Measurements from ENCODE around the gene DDIAS.

The DDIAS gene

DNA sequence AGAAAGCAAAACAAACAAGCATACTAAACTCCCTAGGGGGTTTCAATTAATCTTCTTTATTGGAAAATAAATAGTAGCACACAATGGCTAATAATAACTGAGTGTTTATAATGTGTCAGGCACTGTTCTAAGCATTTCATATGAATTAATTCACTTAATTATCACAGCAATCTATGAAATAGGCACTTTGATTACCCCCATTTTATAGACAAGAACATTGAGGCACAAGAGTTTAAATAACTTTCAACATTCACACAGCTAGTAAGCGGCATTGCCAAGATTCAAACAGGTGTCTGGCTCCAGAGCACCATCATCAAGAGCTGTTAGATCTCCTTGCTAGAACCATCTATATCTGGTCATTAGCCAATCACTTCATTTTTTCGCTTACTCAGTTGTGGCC, 44.4 kb upstream of the DDIAS start:
- no peaks in the 10 kb centered on the region for H3K4me1 ChIP-seq (ENCODE audit: insufficient read depth, low read length, poor library complexity, severe bottlenecking)
- TF ChIP-seq CTCF (conservative IDR thresholded peaks at IDR 0.05; ENCODE audit: low read length) (no peak), EZH2phosphoT487 (IDR thresholded peaks at IDR 0.05; ENCODE audit: borderline replicate concordance) (no peak)

DNA sequence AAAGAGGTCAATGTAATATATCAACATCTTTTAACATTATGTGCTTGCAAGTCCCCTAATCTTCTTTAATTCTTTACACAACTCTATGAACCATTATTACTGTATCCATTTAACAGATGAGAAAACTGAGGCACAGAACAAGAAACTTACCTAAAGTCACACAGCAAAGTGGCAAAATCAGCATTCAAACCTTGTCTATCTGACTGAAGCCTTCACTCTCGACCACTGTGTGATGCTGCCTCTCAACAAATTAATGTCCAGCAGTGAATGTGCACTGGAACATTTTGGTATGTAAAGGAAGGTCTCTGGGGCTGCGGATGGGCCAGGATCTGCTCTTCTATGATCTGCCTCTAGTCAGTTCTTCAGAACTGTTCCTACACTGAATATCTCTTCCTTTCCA, 43.4 kb upstream of the DDIAS start:
- H2AFZ ChIP-seq (ENCODE audit: low read length), result no peak overlapping the region

More for the DNA sequence above, 44.4 kb upstream of the DDIAS start:
- Histone ChIP-seq H2AFZ (ENCODE audit: low read length) (no peak overlapping the region), H3F3A (ENCODE audit: low read depth) (no peaks in the 10 kb centered on the region), H3K9me3 (ENCODE audit: insufficient read depth, low read depth, low read length) (no peaks in the 10 kb centered on the region), H3K36me3 (ENCODE audit: insufficient read depth, low read length) (no peaks in the 10 kb centered on the region), H3K9ac (ENCODE audit: low read depth, low read length, poor library complexity, severe bottlenecking) (no peak overlapping the region), H4K20me1 (ENCODE audit: insufficient read depth, low read length, poor library complexity, severe bottlenecking) (no peaks in the 10 kb centered on the region), H3K4me2 (ENCODE audit: low read depth, low read length, poor library complexity, severe bottlenecking) (no peak overlapping the region), H3K4me3 (ENCODE audit: low read length, poor library complexity, severe bottlenecking) (no peak overlapping the region), H3K27me3 (ENCODE audit: insufficient read depth, low read length, poor library complexity, severe bottlenecking) (no peaks in the 10 kb centered on the region), H3K9me2 (replicated peaks; ENCODE audit: low read depth, low read length) (no peaks in the 10 kb centered on the region), H3K79me2 (ENCODE audit: insufficient read depth, low read length) (no peaks in the 10 kb centered on the region)

GRCh38 chr11:82858556-82859091, 42.9 kb upstream of the DDIAS start:
- no peak overlapping the region for H2AFZ ChIP-seq (ENCODE audit: low read length)
- no peak overlapping the region for H3K4me3 ChIP-seq (ENCODE audit: low read length, poor library complexity, severe bottlenecking)
- no peaks in the 10 kb centered on the region for H3K9me2 ChIP-seq (replicated peaks; ENCODE audit: low read depth, low read length)
- no peak for TF ChIP-seq CTCF (conservative IDR thresholded peaks at IDR 0.05; ENCODE audit: low read length)
- no peak for TF ChIP-seq EZH2phosphoT487 (IDR thresholded peaks at IDR 0.05; ENCODE audit: borderline replicate concordance)
- no peaks in the 10 kb centered on the region for H3K36me3 ChIP-seq (ENCODE audit: insufficient read depth, low read length)
- H4K20me1 ChIP-seq (ENCODE audit: insufficient read depth, low read length, poor library complexity, severe bottlenecking), result no peaks in the 10 kb centered on the region
- no peak overlapping the region for H3K4me2 ChIP-seq (ENCODE audit: low read depth, low read length, poor library complexity, severe bottlenecking)
- H3K4me1 ChIP-seq (ENCODE audit: insufficient read depth, low read length, poor library complexity, severe bottlenecking), result no peaks in the 10 kb centered on the region
- H3K9me3 ChIP-seq (ENCODE audit: insufficient read depth, low read depth, low read length), result no peaks in the 10 kb centered on the region
- H3F3A ChIP-seq (ENCODE audit: low read depth), result no peaks in the 10 kb centered on the region
- H3K79me2 ChIP-seq (ENCODE audit: insufficient read depth, low read length), result no peaks in the 10 kb centered on the region
- no peaks in the 10 kb centered on the region for H3K27me3 ChIP-seq (ENCODE audit: insufficient read depth, low read length, poor library complexity, severe bottlenecking)
- no peak overlapping the region for H3K9ac ChIP-seq (ENCODE audit: low read depth, low read length, poor library complexity, severe bottlenecking)

More for the DNA sequence above, 43.4 kb upstream of the DDIAS start:
- no peak for TF ChIP-seq EZH2phosphoT487 (IDR thresholded peaks at IDR 0.05; ENCODE audit: borderline replicate concordance)
- TF ChIP-seq CTCF (conservative IDR thresholded peaks at IDR 0.05; ENCODE audit: low read length), result no peak
- H3K4me1 ChIP-seq (ENCODE audit: insufficient read depth, low read length, poor library complexity, severe bottlenecking), result no peaks in the 10 kb centered on the region
- H3K4me2 ChIP-seq (ENCODE audit: low read depth, low read length, poor library complexity, severe bottlenecking), result no peak overlapping the region
- H3K9me3 ChIP-seq (ENCODE audit: insufficient read depth, low read depth, low read length), result no peaks in the 10 kb centered on the region
- H3K9ac ChIP-seq (ENCODE audit: low read depth, low read length, poor library complexity, severe bottlenecking), result no peak overlapping the region
- H3K27me3 ChIP-seq (ENCODE audit: insufficient read depth, low read length, poor library complexity, severe bottlenecking), result no peaks in the 10 kb centered on the region
- H3K4me3 ChIP-seq (ENCODE audit: low read length, poor library complexity, severe bottlenecking), result no peak overlapping the region
- no peaks in the 10 kb centered on the region for H4K20me1 ChIP-seq (ENCODE audit: insufficient read depth, low read length, poor library complexity, severe bottlenecking)
- H3K9me2 ChIP-seq (replicated peaks; ENCODE audit: low read depth, low read length), result no peaks in the 10 kb centered on the region
- no peaks in the 10 kb centered on the region for H3F3A ChIP-seq (ENCODE audit: low read depth)
- H3K79me2 ChIP-seq (ENCODE audit: insufficient read depth, low read length), result no peaks in the 10 kb centered on the region
- H3K36me3 ChIP-seq (ENCODE audit: insufficient read depth, low read length), result no peaks in the 10 kb centered on the region
